ENCODE measurements around the gene CCDC85C.

GRCh38 chr14:99565383-99565782 lies 38.6 kb downstream of the CCDC85C start:
- no peak for TF ChIP-seq CTCF (IDR thresholded peaks at IDR 0.05)
- no peak for TF ChIP-seq POLR2A (IDR thresholded peaks at IDR 0.05)
- no peak for TF ChIP-seq EP300 (IDR thresholded peaks at IDR 0.05)

Data from ovary (tissue), 3 donors.